Kidney glomerular epithelial cell (primary cell): Measurements from ENCODE around the gene NFAT5.
"Not testable (repeated sequence)": the region's sequence is repeated elsewhere in the genome, so short reads cannot be mapped to it uniquely, and the experiment has no call there.

ENCODE experiments used
- DNase-seq: peaks from one replicate; lab custom pipeline; 2025; lab: John Stamatoyannopoulos, UW

Gene NFAT5

GRCh38 chr16:69555437-69555836, 10.3 kb upstream of the NFAT5 start:
- DNase-seq = no peak

GRCh38 chr16:69555867-69556266, 9.9 kb upstream of the NFAT5 start:
- DNase-seq = no peak

- no peak for DNase-seq
These were observed 6.6 kb upstream of the NFAT5 start for GRCh38 chr16:69559164-69559563.

- not testable (repeated sequence) for DNase-seq
These were observed 4.4 kb upstream of the NFAT5 start for GRCh38 chr16:69561367-69561766.

- no peak for DNase-seq
These were observed 3.9 kb upstream of the NFAT5 start for GRCh38 chr16:69561901-69562300.

- DNase-seq = no peak
These were observed 3.0 kb upstream of the NFAT5 start for GRCh38 chr16:69562813-69563212.

- DNase-seq = peak; percentile 12
These were observed 1.9 kb upstream of the NFAT5 start for GRCh38 chr16:69563605-69564580.

- no peak for DNase-seq
These were observed 708 bp upstream of the NFAT5 start for GRCh38 chr16:69564845-69565670.

- DNase-seq = peak; percentile 46
These were observed 644 bp downstream of the NFAT5 start for GRCh38 chr16:69566240-69566980.

- peak; percentile 58 for DNase-seq
These were observed 1.4 kb downstream of the NFAT5 start for GRCh38 chr16:69566981-69567680.

GRCh38 chr16:69568676-69569075, 2.9 kb downstream of the NFAT5 start:
- DNase-seq = no peak

GRCh38 chr16:69578771-69579170, 13.0 kb downstream of the NFAT5 start:
- DNase-seq = not testable (repeated sequence)

GRCh38 chr16:69579783-69580481, 14.2 kb downstream of the NFAT5 start:
- no peak for DNase-seq

GRCh38 chr16:69581297-69581696, 15.5 kb downstream of the NFAT5 start:
- no peak for DNase-seq

- not testable (repeated sequence) for DNase-seq
These were observed 18.7 kb downstream of the NFAT5 start for GRCh38 chr16:69584493-69584892.

GRCh38 chr16:69589434-69590269, 23.9 kb downstream of the NFAT5 start:
- no peak for DNase-seq

GRCh38 chr16:69590590-69590989, 24.8 kb downstream of the NFAT5 start:
- DNase-seq = no peak

GRCh38 chr16:69593751-69594255, 28.0 kb downstream of the NFAT5 start:
- no peak for DNase-seq

- DNase-seq = no peak
These were observed 29.6 kb downstream of the NFAT5 start for GRCh38 chr16:69595127-69596036.
